ENCODE measurements around the gene LMCD1. TPM values are rescaled to one million over a fixed set of nuclear protein-coding genes. Genes with fewer than 3 reads are reported as not detected.

LMCD1 gene
- total and polyA plus RNA-seq, 2 experiments from 2014 or later, result 21.8 to 35.3 TPM

GRCh38 chr3:8559351-8559750 lies 57.7 kb downstream of the LMCD1 start (continued):
- TF ChIP-seq, protein P1, sequence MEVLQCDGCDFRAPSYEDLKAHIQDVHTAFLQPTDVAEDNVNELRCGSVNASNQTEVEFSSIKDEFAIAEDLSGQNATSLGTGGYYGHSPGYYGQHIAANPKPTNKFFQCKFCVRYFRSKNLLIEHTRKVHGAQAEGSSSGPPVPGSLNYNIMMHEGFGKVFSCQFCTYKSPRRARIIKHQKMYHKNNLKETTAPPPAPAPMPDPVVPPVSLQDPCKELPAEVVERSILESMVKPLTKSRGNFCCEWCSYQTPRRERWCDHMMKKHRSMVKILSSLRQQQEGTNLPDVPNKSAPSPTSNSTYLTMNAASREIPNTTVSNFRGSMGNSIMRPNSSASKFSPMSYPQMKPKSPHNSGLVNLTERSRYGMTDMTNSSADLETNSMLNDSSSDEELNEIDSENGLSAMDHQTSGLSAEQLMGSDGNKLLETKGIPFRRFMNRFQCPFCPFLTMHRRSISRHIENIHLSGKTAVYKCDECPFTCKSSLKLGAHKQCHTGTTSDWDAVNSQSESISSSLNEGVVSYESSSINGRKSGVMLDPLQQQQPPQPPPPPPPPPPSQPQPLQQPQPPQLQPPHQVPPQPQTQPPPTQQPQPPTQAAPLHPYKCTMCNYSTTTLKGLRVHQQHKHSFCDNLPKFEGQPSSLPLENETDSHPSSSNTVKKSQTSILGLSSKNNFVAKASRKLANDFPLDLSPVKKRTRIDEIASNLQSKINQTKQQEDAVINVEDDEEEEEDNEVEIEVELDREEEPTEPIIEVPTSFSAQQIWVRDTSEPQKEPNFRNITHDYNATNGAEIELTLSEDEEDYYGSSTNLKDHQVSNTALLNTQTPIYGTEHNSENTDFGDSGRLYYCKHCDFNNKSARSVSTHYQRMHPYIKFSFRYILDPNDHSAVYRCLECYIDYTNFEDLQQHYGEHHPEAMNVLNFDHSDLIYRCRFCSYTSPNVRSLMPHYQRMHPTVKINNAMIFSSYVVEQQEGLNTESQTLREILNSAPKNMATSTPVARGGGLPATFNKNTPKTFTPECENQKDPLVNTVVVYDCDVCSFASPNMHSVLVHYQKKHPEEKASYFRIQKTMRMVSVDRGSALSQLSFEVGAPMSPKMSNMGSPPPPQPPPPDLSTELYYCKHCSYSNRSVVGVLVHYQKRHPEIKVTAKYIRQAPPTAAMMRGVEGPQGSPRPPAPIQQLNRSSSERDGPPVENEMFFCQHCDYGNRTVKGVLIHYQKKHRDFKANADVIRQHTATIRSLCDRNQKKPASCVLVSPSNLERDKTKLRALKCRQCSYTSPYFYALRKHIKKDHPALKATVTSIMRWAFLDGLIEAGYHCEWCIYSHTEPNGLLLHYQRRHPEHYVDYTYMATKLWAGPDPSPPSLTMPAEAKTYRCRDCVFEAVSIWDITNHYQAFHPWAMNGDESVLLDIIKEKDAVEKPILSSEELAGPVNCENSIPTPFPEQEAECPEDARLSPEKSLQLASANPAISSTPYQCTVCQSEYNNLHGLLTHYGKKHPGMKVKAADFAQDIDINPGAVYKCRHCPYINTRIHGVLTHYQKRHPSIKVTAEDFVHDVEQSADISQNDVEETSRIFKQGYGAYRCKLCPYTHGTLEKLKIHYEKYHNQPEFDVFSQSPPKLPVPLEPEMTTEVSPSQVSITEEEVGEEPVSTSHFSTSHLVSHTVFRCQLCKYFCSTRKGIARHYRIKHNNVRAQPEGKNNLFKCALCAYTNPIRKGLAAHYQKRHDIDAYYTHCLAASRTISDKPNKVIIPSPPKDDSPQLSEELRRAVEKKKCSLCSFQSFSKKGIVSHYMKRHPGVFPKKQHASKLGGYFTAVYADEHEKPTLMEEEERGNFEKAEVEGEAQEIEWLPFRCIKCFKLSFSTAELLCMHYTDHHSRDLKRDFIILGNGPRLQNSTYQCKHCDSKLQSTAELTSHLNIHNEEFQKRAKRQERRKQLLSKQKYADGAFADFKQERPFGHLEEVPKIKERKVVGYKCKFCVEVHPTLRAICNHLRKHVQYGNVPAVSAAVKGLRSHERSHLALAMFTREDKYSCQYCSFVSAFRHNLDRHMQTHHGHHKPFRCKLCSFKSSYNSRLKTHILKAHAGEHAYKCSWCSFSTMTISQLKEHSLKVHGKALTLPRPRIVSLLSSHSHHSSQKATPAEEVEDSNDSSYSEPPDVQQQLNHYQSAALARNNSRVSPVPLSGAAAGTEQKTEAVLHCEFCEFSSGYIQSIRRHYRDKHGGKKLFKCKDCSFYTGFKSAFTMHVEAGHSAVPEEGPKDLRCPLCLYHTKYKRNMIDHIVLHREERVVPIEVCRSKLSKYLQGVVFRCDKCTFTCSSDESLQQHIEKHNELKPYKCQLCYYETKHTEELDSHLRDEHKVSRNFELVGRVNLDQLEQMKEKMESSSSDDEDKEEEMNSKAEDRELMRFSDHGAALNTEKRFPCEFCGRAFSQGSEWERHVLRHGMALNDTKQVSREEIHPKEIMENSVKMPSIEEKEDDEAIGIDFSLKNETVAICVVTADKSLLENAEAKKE (CRISPR knock-in tag; IDR thresholded peaks at IDR 0.05), result no peak

GRCh38 chr3:8560366-8561007 lies 58.9 kb downstream of the LMCD1 start:
- Histone ChIP-seq H3K27ac (ENCODE audit: low read depth) (no peak overlapping the region), H4K20me1 (replicated peaks; ENCODE audit: insufficient read depth) (no peaks in the 10 kb centered on the region), H3K36me3 (ENCODE audit: insufficient read depth) (no peaks in the 10 kb centered on the region; the same call in 1 of the 2 replicates), H3F3A (replicated peaks; ENCODE audit: low read depth) (no peaks in the 10 kb centered on the region), H3K79me2 (replicated peaks; ENCODE audit: insufficient read depth) (no peaks in the 10 kb centered on the region), H3K4me1 (ENCODE audit: insufficient read depth) (peaks cover 1% of the 10 kb centered on the region; the same call in 1 of the 2 replicates), H2AFZ (no peak overlapping the region), H3K27me3 (ENCODE audit: insufficient read depth) (no peaks in the 10 kb centered on the region), H3K4me3 (no peak overlapping the region), H3K9me2 (ENCODE audit: insufficient read depth) (no peaks in the 10 kb centered on the region; the same call in 1 of the 2 replicates), H3K4me2 (no peak overlapping the region)
- Mint-ChIP-seq H3K27me3 (ENCODE audit: insufficient read depth, low read depth, poor library complexity) (no peaks in the 10 kb centered on the region), H3K4me3 (no peak overlapping the region), H3K27ac (no peak overlapping the region), H3K4me1 (peaks cover 3% of the 10 kb centered on the region; the same call in 2 of the 3 replicates), H3K36me3 (ENCODE audit: low read depth) (no peaks in the 10 kb centered on the region), H3K9me3 (no peaks in the 10 kb centered on the region)
- DNase-seq (ENCODE audit: low spot score), result no peak
- no peak for ATAC-seq
- no peak for TF ChIP-seq ZNF331 (CRISPR knock-in tag; IDR thresholded peaks at IDR 0.05; ENCODE audit: low read depth)
- TF ChIP-seq, protein P2, sequence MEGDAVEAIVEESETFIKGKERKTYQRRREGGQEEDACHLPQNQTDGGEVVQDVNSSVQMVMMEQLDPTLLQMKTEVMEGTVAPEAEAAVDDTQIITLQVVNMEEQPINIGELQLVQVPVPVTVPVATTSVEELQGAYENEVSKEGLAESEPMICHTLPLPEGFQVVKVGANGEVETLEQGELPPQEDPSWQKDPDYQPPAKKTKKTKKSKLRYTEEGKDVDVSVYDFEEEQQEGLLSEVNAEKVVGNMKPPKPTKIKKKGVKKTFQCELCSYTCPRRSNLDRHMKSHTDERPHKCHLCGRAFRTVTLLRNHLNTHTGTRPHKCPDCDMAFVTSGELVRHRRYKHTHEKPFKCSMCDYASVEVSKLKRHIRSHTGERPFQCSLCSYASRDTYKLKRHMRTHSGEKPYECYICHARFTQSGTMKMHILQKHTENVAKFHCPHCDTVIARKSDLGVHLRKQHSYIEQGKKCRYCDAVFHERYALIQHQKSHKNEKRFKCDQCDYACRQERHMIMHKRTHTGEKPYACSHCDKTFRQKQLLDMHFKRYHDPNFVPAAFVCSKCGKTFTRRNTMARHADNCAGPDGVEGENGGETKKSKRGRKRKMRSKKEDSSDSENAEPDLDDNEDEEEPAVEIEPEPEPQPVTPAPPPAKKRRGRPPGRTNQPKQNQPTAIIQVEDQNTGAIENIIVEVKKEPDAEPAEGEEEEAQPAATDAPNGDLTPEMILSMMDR (conservative IDR thresholded peaks at IDR 0.05; ENCODE audit: low read depth in 2 of 2), result no peak
- TF ChIP-seq, protein P3, sequence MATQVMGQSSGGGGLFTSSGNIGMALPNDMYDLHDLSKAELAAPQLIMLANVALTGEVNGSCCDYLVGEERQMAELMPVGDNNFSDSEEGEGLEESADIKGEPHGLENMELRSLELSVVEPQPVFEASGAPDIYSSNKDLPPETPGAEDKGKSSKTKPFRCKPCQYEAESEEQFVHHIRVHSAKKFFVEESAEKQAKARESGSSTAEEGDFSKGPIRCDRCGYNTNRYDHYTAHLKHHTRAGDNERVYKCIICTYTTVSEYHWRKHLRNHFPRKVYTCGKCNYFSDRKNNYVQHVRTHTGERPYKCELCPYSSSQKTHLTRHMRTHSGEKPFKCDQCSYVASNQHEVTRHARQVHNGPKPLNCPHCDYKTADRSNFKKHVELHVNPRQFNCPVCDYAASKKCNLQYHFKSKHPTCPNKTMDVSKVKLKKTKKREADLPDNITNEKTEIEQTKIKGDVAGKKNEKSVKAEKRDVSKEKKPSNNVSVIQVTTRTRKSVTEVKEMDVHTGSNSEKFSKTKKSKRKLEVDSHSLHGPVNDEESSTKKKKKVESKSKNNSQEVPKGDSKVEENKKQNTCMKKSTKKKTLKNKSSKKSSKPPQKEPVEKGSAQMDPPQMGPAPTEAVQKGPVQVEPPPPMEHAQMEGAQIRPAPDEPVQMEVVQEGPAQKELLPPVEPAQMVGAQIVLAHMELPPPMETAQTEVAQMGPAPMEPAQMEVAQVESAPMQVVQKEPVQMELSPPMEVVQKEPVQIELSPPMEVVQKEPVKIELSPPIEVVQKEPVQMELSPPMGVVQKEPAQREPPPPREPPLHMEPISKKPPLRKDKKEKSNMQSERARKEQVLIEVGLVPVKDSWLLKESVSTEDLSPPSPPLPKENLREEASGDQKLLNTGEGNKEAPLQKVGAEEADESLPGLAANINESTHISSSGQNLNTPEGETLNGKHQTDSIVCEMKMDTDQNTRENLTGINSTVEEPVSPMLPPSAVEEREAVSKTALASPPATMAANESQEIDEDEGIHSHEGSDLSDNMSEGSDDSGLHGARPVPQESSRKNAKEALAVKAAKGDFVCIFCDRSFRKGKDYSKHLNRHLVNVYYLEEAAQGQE (IDR thresholded peaks at IDR 0.05; ENCODE audit: unreplicated experiment), result no peak
- no peak for TF ChIP-seq CREB1 (CRISPR knock-in tag; IDR thresholded peaks at IDR 0.05; ENCODE audit: low read depth)
- no peak for TF ChIP-seq EZH2phosphoT487 (IDR thresholded peaks at IDR 0.05; ENCODE audit: unreplicated experiment)
- TF ChIP-seq JUNB (IDR thresholded peaks at IDR 0.05; ENCODE audit: unreplicated experiment), result no peak
- no peak for TF ChIP-seq STAT1 (IDR thresholded peaks at IDR 0.05; ENCODE audit: unreplicated experiment)
- TF ChIP-seq, protein P4, sequence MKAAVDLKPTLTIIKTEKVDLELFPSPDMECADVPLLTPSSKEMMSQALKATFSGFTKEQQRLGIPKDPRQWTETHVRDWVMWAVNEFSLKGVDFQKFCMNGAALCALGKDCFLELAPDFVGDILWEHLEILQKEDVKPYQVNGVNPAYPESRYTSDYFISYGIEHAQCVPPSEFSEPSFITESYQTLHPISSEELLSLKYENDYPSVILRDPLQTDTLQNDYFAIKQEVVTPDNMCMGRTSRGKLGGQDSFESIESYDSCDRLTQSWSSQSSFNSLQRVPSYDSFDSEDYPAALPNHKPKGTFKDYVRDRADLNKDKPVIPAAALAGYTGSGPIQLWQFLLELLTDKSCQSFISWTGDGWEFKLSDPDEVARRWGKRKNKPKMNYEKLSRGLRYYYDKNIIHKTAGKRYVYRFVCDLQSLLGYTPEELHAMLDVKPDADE (IDR thresholded peaks at IDR 0.05), result no peak
- TF ChIP-seq ZNF114 (CRISPR knock-in tag; IDR thresholded peaks at IDR 0.05), result no peak
- no peak for TF ChIP-seq NANOG (IDR thresholded peaks at IDR 0.05; ENCODE audit: borderline replicate concordance)
- TF ChIP-seq EZH2 (IDR thresholded peaks at IDR 0.05; ENCODE audit: low read depth, unreplicated experiment), result no peak

Measured in GM23338 (cell line).